ENCODE data around the gene GPR63. TPM values are rescaled to one million over a fixed set of nuclear protein-coding genes. Genes with fewer than 3 reads are reported as not detected.

The GPR63 gene
- total RNA-seq, 1 experiment from 2014 or later, result 4.1 TPM

- CTCF ChIA-PET, result no interaction called here
Measured at GRCh38 chr6:96749891-96750290, 87.4 kb downstream of the GPR63 start.

More at GRCh38 chr6:96749891-96750290, 87.4 kb downstream of the GPR63 start:
- H3K4me3 ChIP-seq (ENCODE audit: low read depth, low read length, poor library complexity, severe bottlenecking), result no peak overlapping the region
- TF ChIP-seq CTCF (conservative IDR thresholded peaks at IDR 0.05; ENCODE audit: low read depth, low read length) (no peak), EZH2 (IDR thresholded peaks at IDR 0.05; ENCODE audit: borderline replicate concordance, low read depth, low read length, poor library complexity, severe bottlenecking) (no peak)
- no TSS peak for BruUV-seq (replicated peaks)
- no peaks in the 10 kb centered on the region for H3K9me3 ChIP-seq (ENCODE audit: low read depth, low read length, poor library complexity, severe bottlenecking)
- H3K27ac ChIP-seq (ENCODE audit: low read depth, low read length, poor library complexity, severe bottlenecking), result no peak overlapping the region
- no peak for DNase-seq (ENCODE audit: low spot score)
- no peaks in the 10 kb centered on the region for H3K36me3 ChIP-seq (ENCODE audit: insufficient read depth, low read length, poor library complexity, severe bottlenecking)
- POLR2A ChIA-PET (ENCODE audit: low non-redundant PET), result no interaction called here
- no peaks in the 10 kb centered on the region for H3K4me1 ChIP-seq (ENCODE audit: insufficient read depth, low read length, poor library complexity, severe bottlenecking)
- no peaks in the 10 kb centered on the region for H3K27me3 ChIP-seq (replicated peaks; ENCODE audit: insufficient read depth, low read depth, low read length, poor library complexity)
- intact Hi-C loops (cut with micrococcal nuclease; ENCODE audit: unreplicated experiment), result no loop called here

Other genes starting within 250 kb of the GPR63 start
- gene NDUFAF4, start 60.4 kb upstream of the GPR63 start, total RNA-seq (2021), result 96.0 and 120 TPM in 2 replicates
- 0.11 and 0.26 TPM in 2 replicates for gene KLHL32, start 87.3 kb upstream of the GPR63 start, total RNA-seq (2021)